H1 (cell line): ENCODE results near the gene PRSS53. TPM values are rescaled to one million over a fixed set of nuclear protein-coding genes. Genes with fewer than 3 reads are reported as not detected.

Source experiments
- CHD1 ChIP-seq: IDR thresholded peaks from 2 replicates; pipeline ENCODE4 v1.6.1; 2012; ENCODE audit warnings: low read depth, low read length, improper control_type of control experiment
- NANOG ChIP-seq: IDR thresholded peaks from 2 replicates; pipeline ENCODE4 v1.6.1; 2011; ENCODE audit warnings: low read length, low read depth, mild to moderate bottlenecking, inconsistent platforms; ENCODE audit not compliant: insufficient read depth, poor library complexity, severe bottlenecking
- RNF2 ChIP-seq: fragments of 200-900, 300-1000 bp; sonication (generic); IDR thresholded peaks from 2 replicates; pipeline ENCODE4 v1.7.1; 2016; ENCODE audit warnings: borderline replicate concordance, low read depth, mild to moderate bottlenecking, antibody characterized with exemption, low read length; ENCODE audit not compliant: poor library complexity, severe bottlenecking; ENCODE audit errors: missing control alignments
- SIX5 ChIP-seq: IDR thresholded peaks from 2 replicates; pipeline ENCODE4 v1.6.1; 2011; ENCODE audit warnings: mild to moderate bottlenecking, low read depth, low read length
- ZNF274 ChIP-seq: IDR thresholded peaks from 2 replicates; pipeline ENCODE4 v1.7.0; 2012; ENCODE audit warnings: low read length, borderline replicate concordance; ENCODE audit errors: extremely low read depth
- polyA plus RNA-seq, 7 experiments: library from polyadenylated mRNA; depleted of rRNA in 3 of 7; stranded (reverse) in 5 of 7; unstranded in 2 of 7; fragments of >200 nt in 5 of 7; fragments of 200-250 nt in 2 of 7; gene quantifications; 1 replicate in 5 of 7; 2 replicates in 1 of 7; 4 replicates in 1 of 7; pipeline versions ENCODE4 v1.2.1 to v1.2.3, GENCODE V29; 2011 to 2013; ENCODE audit warnings: missing spikeins in 2 of 7, mixed read lengths in 2 of 7
- total RNA-seq: library from RNA; stranded (reverse); fragmentation: NEBNext Ultra II Directional; extraction: Animal tissue kit (Norgen Biotek cat#: 25700); gene quantifications from 2 replicates; pipeline ENCODE4 v1.2.1, GENCODE V29; 2021

The PRSS53 gene
- total and polyA plus RNA-seq, 2 of the 8 experiments (the other 6 are each of a cell fraction or from before 2014, with no cell fraction given) = 1.7 to 2.6 TPM

DNA sequence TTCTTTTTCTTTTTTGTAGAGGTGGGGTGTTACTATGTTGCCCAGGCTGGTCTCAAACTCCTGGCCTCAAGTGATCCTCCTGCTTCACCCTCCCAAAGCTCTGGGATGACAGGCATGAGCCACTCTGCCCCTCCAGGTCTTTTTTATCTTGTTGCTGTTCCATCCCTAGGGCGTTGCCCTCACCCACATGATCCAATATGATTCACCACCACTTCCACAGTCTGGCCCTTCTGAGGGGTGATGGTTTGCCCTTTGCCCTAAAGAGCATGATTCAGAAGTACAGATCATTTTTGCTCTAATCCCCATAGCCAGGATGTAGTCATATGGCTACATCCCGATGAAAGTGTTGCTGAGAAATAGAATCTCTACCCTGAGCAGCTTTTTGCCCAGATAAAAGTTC is 36.6 kb downstream of the PRSS53 start (continued):
- TF ChIP-seq CHD1 = no peak
- no peak for TF ChIP-seq ZNF274
- TF ChIP-seq RNF2 = no peak
- TF ChIP-seq NANOG = no peak
- no peak for TF ChIP-seq SIX5
